Right lung (tissue), 5 donors: ENCODE measurements around the gene LMO1. TPM values are rescaled to one million over a fixed set of nuclear protein-coding genes. Genes with fewer than 3 reads are reported as not detected.

Experiments
- DNase-seq, 2 donors: peaks; one replicate each; pipeline ENCODE4 v3.0.0-alpha.2; 2013
- polyA plus RNA-seq, 5 donors: library from polyadenylated mRNA; unstranded; fragments of 120-200 nt; gene quantifications; one replicate each; pipeline versions ENCODE4 v1.2.1 to v1.2.3, GENCODE V29; 2013; ENCODE audit warnings: inconsistent platforms in 1 of 5, low replicate concordance in 1 of 5; ENCODE audit not compliant: insufficient read length in 5 of 5, insufficient read depth in 1 of 5

Gene LMO1
- polyA plus RNA-seq, 5 donors, result 0.23 to 0.27 (median 0.23) TPM; not detected in 2

- no peak for DNase-seq
These were observed 14.2 kb downstream of the LMO1 start for GRCh38 chr11:8249482-8249881.

GRCh38 chr11:8248786-8249185 lies 14.9 kb downstream of the LMO1 start:
- DNase-seq, result no peak

- no peak for DNase-seq
These were observed 16.4 kb downstream of the LMO1 start for GRCh38 chr11:8247312-8247711.

- no peak for DNase-seq
These were observed 20.2 kb downstream of the LMO1 start for GRCh38 chr11:8243458-8243857.

GRCh38 chr11:8242499-8243280 lies 21.0 kb downstream of the LMO1 start:
- DNase-seq, result peak in 1 of 2 donors; percentile 45

- no peak for DNase-seq
These were observed 21.6 kb downstream of the LMO1 start for GRCh38 chr11:8242118-8242475.

- no peak for DNase-seq
These were observed 22.1 kb downstream of the LMO1 start for GRCh38 chr11:8241373-8242117.

GRCh38 chr11:8239536-8240228 lies 24.0 kb downstream of the LMO1 start:
- no peak for DNase-seq

GRCh38 chr11:8239040-8239439 lies 24.6 kb downstream of the LMO1 start:
- DNase-seq, result no peak

GRCh38 chr11:8237453-8237852 lies 26.2 kb downstream of the LMO1 start:
- DNase-seq, result no peak

- no peak for DNase-seq
These were observed 27.8 kb downstream of the LMO1 start for GRCh38 chr11:8235925-8236324.

GRCh38 chr11:8234910-8235309 lies 28.8 kb downstream of the LMO1 start:
- no peak for DNase-seq

GRCh38 chr11:8234425-8234821 lies 29.3 kb downstream of the LMO1 start:
- no peak for DNase-seq

GRCh38 chr11:8233691-8234424 lies 29.8 kb downstream of the LMO1 start:
- DNase-seq, result no peak

GRCh38 chr11:8232849-8233606 lies 30.6 kb downstream of the LMO1 start:
- no peak for DNase-seq

- no peak for DNase-seq
These were observed 31.3 kb downstream of the LMO1 start for GRCh38 chr11:8232414-8232813.

- no peak for DNase-seq
These were observed 31.7 kb downstream of the LMO1 start for GRCh38 chr11:8231979-8232378.

- no peak for DNase-seq
These were observed 32.5 kb downstream of the LMO1 start for GRCh38 chr11:8230921-8231847.

GRCh38 chr11:8230178-8230859 lies 33.4 kb downstream of the LMO1 start:
- no peak for DNase-seq
